ENCODE measurements around the gene NKAIN2. TPM values are rescaled to one million over a fixed set of nuclear protein-coding genes. Genes with fewer than 3 reads are reported as not detected.

NKAIN2 gene
- total RNA-seq, 3 donors from 2014 or later: 0.48 to 1.8 TPM; not detected in 1

- H3K4me3 ChIP-seq: no peak overlapping the region
- H3K36me3 ChIP-seq: no peaks in the 10 kb centered on the region
- intact Hi-C loops (cut with DNase I; ENCODE audit: low total_unique reads): no loop called here
- H3K9me3 ChIP-seq: no peaks in the 10 kb centered on the region
- DNase-seq (ENCODE audit: low spot score in 2 of 2): no peak
- TF ChIP-seq POLR2AphosphoS5 (IDR thresholded peaks at IDR 0.05) (no peak), POLR2A (IDR thresholded peaks at IDR 0.05) (no peak), CTCF (IDR thresholded peaks at IDR 0.05) (no peak)
- H3K27me3 ChIP-seq: no peaks in the 10 kb centered on the region
- no peaks in the 10 kb centered on the region for H3K4me1 ChIP-seq
- H3K27ac ChIP-seq: no peak overlapping the region
Observed at GRCh38 chr6:124769811-124770544, 966.3 kb downstream of the NKAIN2 start.

DNA sequence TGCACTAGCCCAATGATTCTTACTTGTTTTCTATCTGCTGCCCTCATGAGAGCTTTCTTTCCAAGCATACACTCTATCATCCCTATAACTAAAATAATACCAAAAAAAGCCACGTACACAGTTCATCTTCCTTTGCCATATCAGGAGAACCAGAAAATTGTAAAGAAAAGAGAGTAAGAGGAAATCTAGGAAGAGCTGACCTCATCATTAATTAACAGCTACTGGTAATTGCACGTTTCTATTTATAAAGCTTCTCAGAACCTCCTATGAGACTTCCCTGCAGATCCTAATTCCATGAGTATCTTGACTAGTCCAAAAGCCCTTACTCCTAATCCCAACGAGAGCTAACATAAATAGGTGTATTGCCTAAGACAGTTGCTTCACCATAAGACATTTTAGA is 967.1 kb downstream of the NKAIN2 start:
- TF ChIP-seq POLR2A (IDR thresholded peaks at IDR 0.05): no peak
- no peak for TF ChIP-seq POLR2AphosphoS5 (IDR thresholded peaks at IDR 0.05)
- no peak for TF ChIP-seq CTCF (IDR thresholded peaks at IDR 0.05)
- no peaks in the 10 kb centered on the region for H3K27me3 ChIP-seq
- DNase-seq (ENCODE audit: low spot score in 2 of 2): no peak
- H3K4me3 ChIP-seq: no peak overlapping the region
- intact Hi-C loops (cut with DNase I; ENCODE audit: low total_unique reads): no loop called here
- H3K4me1 ChIP-seq: no peaks in the 10 kb centered on the region
- H3K27ac ChIP-seq: no peak overlapping the region
- H3K9me3 ChIP-seq: no peaks in the 10 kb centered on the region
- no peaks in the 10 kb centered on the region for H3K36me3 ChIP-seq

DNA sequence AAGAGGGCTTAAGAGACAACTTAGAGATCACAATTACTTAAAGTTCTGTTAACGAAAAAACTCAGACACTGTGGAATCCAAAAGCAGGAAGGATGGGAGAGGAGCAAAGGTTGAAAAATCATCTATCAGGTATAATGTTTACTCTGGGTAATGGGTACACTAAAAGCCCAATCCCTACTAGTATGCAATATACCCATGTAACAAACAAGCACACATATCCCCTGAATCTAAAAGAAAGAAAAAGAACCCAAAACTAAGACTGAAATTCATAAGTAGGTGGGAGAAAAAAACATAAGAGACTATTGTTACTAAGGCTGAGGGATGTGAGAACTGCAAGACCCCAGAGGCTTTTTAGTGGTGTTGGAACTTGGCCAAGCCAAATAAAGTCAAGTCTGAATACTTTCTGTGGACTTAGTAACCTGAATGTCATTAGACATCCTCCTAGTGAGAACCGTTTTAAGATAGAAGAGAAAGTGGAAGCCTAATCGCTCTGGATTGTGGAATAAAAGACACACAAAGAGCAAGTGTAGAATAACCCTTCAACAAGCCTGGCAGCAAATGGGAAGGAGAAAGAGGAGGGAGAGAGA is 969.2 kb downstream of the NKAIN2 start:
- Histone ChIP-seq H3K27me3 (no peaks in the 10 kb centered on the region), H3K27ac (no peak overlapping the region), H3K36me3 (no peaks in the 10 kb centered on the region), H3K4me1 (no peaks in the 10 kb centered on the region), H3K9me3 (no peaks in the 10 kb centered on the region), H3K4me3 (no peak overlapping the region)
- intact Hi-C loops (cut with DNase I; ENCODE audit: low total_unique reads): no loop called here
- DNase-seq (ENCODE audit: low spot score in 2 of 2): no peak
- TF ChIP-seq POLR2A (IDR thresholded peaks at IDR 0.05): no peak
- no peak for TF ChIP-seq CTCF (IDR thresholded peaks at IDR 0.05)
- no peak for TF ChIP-seq POLR2AphosphoS5 (IDR thresholded peaks at IDR 0.05)

DNA sequence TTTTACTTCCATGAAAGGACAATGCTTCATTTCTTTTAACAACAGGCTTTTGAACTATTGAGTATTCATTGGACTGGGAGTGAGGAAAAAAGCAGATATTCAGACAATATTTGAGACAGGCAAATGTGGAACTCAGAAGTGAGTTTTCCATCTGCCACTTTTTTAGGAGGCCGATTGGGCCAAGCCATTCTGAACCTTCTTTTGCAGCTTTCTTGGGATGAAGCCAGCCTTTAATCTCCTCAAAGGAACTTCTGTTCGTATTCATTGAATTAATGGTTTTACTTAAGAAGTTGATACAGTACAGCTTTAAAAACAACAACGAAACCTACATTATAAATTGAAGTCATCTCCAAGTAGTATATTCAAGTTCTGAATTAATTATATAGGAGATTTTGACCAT is 971.5 kb downstream of the NKAIN2 start:
- Histone ChIP-seq H3K36me3 (no peaks in the 10 kb centered on the region), H3K9me3 (no peaks in the 10 kb centered on the region), H3K4me3 (no peak overlapping the region), H3K27ac (no peak overlapping the region), H3K4me1 (no peaks in the 10 kb centered on the region), H3K27me3 (no peaks in the 10 kb centered on the region)
- intact Hi-C loops (cut with DNase I; ENCODE audit: low total_unique reads): no loop called here
- DNase-seq (ENCODE audit: low spot score in 2 of 2): no peak
- TF ChIP-seq POLR2A (IDR thresholded peaks at IDR 0.05): no peak
- TF ChIP-seq POLR2AphosphoS5 (IDR thresholded peaks at IDR 0.05): no peak
- no peak for TF ChIP-seq CTCF (IDR thresholded peaks at IDR 0.05)

- no peak for DNase-seq (ENCODE audit: low spot score in 2 of 2)
- no peaks in the 10 kb centered on the region for H3K9me3 ChIP-seq
- no peaks in the 10 kb centered on the region for H3K36me3 ChIP-seq
- no peaks in the 10 kb centered on the region for H3K4me1 ChIP-seq
- H3K27ac ChIP-seq: no peak overlapping the region
- TF ChIP-seq POLR2AphosphoS5 (IDR thresholded peaks at IDR 0.05): no peak
- no peak for TF ChIP-seq CTCF (IDR thresholded peaks at IDR 0.05)
- TF ChIP-seq POLR2A (IDR thresholded peaks at IDR 0.05): no peak
- intact Hi-C loops (cut with DNase I; ENCODE audit: low total_unique reads): no loop called here
- no peaks in the 10 kb centered on the region for H3K27me3 ChIP-seq
- no peak overlapping the region for H3K4me3 ChIP-seq
Observed at GRCh38 chr6:124777863-124778262, 974.2 kb downstream of the NKAIN2 start.

Data from breast epithelium (tissue), 4 donors.